NK-92 (cell line): Measurements from ENCODE around the gene B3GAT1.

ENCODE experiments used
- DNase-seq: peaks from one replicate; lab custom pipeline; 2025; ENCODE audit not compliant: unreplicated experiment; lab: John Stamatoyannopoulos, UW

The B3GAT1 gene

GRCh38 chr11:134442246-134442645, 30.2 kb upstream of the B3GAT1 start:
- no peak for DNase-seq

GRCh38 chr11:134441706-134442105, 29.7 kb upstream of the B3GAT1 start:
- DNase-seq, result no peak

GRCh38 chr11:134441281-134441680, 29.2 kb upstream of the B3GAT1 start:
- DNase-seq, result no peak

GRCh38 chr11:134440851-134441250, 28.8 kb upstream of the B3GAT1 start:
- DNase-seq, result no peak

GRCh38 chr11:134438542-134439537, 26.8 kb upstream of the B3GAT1 start:
- no peak for DNase-seq

- DNase-seq, result no peak
Measured at GRCh38 chr11:134437821-134438220, 25.8 kb upstream of the B3GAT1 start.

- no peak for DNase-seq
Measured at GRCh38 chr11:134436781-134437180, 24.7 kb upstream of the B3GAT1 start.

GRCh38 chr11:134433806-134434205, 21.8 kb upstream of the B3GAT1 start:
- DNase-seq, result no peak

- DNase-seq, result no peak
Measured at GRCh38 chr11:134433251-134433650, 21.2 kb upstream of the B3GAT1 start.

- DNase-seq, result no peak
Measured at GRCh38 chr11:134432776-134433175, 20.7 kb upstream of the B3GAT1 start.

- DNase-seq, result no peak
Measured at GRCh38 chr11:134429106-134429505, 17.1 kb upstream of the B3GAT1 start.

- no peak for DNase-seq
Measured at GRCh38 chr11:134425816-134426536, 13.9 kb upstream of the B3GAT1 start.

- DNase-seq, result no peak
Measured at GRCh38 chr11:134425413-134425812, 13.4 kb upstream of the B3GAT1 start.

- DNase-seq, result no peak
Measured at GRCh38 chr11:134423106-134423505, 11.1 kb upstream of the B3GAT1 start.

GRCh38 chr11:134417871-134418840, 6.1 kb upstream of the B3GAT1 start:
- DNase-seq, result no peak

GRCh38 chr11:134416726-134417125, 4.7 kb upstream of the B3GAT1 start:
- DNase-seq, result no peak

GRCh38 chr11:134414766-134415765, 3.0 kb upstream of the B3GAT1 start:
- no peak for DNase-seq

- DNase-seq, result no peak
Measured at GRCh38 chr11:134413826-134414731, 2.0 kb upstream of the B3GAT1 start.
